T-helper 2 cell (primary cell): ENCODE measurements around the gene ACCS.

Source experiments
- DNase-seq, 5 experiments: peaks; one replicate each; pipeline versions ENCODE4 v3.0.0 to v3.0.0-alpha.2; 2012 to 2022
- total RNA-seq, 2 donors: gene quantifications; one replicate each; lab custom pipeline; 2026; lab: John Stamatoyannopoulos, UW

Gene ACCS, protein sequence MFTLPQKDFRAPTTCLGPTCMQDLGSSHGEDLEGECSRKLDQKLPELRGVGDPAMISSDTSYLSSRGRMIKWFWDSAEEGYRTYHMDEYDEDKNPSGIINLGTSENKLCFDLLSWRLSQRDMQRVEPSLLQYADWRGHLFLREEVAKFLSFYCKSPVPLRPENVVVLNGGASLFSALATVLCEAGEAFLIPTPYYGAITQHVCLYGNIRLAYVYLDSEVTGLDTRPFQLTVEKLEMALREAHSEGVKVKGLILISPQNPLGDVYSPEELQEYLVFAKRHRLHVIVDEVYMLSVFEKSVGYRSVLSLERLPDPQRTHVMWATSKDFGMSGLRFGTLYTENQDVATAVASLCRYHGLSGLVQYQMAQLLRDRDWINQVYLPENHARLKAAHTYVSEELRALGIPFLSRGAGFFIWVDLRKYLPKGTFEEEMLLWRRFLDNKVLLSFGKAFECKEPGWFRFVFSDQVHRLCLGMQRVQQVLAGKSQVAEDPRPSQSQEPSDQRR
- total RNA-seq, result 36.6 to 54.6 reads per million in 2 donors

DNA sequence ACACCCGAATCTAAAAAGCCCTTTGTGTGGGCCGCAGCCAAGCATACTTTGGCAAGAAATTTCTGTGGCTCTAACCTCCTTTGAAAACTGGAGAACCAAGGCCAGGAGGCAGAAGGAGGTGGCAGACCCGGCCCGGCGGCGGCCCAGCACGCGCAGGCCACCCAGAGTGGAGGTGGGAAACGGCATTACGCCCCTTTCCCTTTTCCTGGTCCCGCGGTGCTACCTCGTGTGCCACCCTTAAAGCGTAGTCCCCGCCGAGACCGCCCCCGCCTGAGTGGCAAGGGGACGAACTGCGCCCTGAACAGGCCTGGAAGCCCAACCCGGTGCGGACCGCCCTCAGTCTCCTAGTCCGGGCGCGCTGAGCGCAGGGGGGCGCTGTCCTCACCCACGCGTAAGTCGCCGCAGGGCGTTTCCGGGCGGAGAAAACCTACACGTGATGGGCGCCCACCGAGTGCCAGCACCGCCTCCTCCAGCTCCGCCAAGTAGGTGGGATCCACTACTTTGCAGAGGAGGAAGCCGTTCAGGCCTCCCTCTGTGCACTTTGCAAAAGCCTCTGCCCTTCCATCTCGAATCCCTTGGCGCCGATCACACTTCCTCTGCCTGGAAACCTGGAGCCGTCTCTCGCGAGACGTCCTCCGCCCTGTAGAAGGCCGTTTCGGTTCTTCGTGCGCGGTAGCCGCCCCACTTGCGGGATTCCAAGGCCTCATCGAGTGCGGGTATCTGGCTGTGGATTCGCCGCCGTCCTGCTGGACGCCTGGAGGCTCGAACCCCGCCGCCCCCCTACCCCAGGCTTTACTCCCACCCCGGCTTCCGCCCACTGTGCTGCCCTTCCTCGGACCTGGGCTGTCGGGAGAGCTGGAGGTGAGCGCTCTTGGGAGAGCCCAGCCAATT, at the start of gene ACCS:
Gene ACCS, plus strand, starts transcription at position 430 of the 891 bp plus-strand sequence. CDS start 1,358 bp downstream, outside the sequence.
- peak; percentile 69 to 96 (median 84) for DNase-seq

DNA sequence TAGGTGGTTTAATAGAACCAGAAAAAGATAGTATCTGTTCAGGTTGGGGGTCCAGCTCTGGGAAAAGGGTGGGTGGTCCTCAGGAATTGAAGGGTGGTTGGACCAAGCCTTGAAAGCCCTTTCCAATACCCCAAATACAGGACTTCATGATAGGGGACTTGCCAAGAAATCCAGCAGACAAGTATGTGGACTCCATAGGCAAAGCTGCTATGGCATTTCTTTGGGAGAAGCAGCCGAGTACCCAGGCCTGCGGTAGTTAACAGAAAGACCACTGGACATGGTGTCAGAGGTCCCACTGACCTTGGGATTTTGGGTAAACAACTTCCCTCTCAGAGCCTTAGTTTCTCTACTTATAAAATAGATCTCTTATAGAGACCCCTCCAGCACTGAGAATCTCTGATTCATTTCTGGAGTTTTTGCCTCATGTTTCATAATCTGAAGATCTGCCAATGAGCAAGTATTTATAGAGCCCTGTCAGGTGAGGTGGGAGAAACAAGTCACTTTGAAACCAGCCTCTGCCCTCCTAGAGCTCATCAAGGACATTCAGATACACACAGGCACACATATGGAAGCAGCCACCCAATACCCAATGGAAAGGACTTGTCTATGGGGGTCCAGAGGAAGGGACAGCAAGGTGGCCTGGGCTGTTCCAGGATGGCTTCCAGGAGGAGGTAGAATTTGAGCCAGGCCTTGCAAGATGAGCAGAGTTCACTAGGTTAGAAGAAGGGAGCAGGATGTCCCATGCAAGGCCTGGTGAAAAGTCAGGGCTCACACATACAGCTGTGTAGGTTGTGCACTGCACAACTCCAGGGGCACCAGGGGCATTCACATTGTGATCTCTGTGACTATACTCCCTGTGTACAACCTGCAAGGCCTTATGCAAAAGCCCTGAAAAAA, 49.3 kb upstream of the ACCS start:
- DNase-seq, result peak in 1 of 5 experiments; percentile 9

DNA sequence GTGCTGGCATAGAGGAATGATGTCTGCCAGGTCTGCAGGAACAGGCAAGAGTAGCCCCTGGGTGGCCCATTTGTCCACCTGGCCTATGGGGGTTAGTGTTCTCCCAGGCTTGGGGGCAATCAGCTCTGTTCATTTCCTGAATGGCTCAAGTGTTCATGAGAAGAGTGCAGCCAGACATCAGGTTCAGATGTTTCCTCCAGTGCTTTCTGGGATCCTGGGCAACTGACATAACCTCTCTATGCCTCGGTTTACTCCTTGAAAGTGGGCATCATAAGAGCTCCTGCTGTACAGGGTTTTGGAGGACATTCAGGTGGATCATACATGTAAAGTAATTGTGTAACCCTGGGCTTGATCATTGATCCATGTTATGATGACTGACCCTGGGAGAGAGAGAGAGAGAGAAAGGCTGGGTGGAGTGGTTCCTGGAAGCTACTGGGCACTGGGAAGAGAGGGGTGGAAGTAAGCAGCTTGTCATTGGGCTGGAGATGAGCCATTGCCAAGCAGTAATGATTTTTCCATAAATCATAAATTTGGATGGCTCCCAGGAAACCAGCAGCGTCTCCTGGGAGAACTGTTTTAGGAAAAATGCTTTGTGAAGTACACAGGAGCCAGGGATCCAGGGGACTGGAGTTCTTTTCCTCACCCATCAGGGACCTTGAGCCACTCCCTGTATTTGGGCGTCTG, 48.5 kb upstream of the ACCS start:
- DNase-seq, result no peak

DNA sequence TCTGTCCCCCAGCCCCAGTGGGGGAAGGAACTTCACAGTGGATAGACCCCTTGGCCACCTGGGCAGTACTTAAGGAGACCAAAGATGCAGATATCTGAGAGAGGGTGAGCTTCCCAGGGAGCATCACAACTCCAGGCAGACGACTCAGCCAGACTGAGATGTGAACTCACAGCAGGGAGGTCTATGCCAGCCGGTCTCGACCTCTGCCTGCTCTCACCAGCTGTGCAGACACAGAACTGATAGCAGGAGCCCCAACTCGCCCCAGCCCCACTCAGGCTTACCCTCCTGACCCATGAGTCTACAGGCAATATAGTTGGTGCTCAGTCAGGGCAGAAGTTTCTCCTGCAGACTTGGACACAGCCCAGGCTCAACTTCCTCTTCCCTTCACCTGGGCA, 47.9 kb upstream of the ACCS start:
- DNase-seq, result no peak

DNA sequence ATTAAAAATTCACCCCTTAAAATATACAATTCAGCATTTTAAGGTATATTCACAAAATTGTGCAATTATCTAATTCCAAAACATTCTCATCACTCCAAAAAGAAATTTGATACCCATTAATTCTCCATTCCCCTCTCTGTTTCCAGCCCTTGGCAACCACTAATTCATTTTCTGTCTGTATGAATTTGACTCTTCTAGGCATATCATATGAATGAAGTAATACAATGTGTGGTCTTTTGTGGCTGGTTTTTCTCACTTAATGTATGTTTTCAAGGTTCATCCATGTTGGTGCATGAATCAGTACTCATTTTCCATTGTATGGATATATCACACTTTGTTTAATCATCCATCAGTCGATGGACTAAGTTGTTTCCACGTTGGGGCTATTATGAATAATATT, 47.2 kb upstream of the ACCS start:
- DNase-seq, result no peak

DNA sequence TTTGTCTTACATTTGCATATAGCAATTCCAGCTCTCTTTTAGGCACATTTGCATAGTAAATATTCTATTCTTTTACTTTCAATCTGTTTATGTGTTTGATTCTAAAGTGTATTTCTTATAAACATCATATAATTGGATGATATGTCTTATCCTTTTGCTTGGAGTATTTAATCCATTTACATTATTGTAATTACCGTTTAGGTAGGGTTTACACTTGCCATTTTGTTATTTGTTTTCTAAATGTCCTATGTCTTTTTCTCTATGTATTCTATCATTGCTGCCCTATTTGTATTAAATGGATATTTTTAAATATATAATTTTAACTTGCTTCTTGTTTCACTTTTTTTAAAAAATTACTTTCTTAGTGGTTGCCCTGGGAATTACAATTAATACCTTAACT, 41.1 kb upstream of the ACCS start:
- no peak for DNase-seq

DNA sequence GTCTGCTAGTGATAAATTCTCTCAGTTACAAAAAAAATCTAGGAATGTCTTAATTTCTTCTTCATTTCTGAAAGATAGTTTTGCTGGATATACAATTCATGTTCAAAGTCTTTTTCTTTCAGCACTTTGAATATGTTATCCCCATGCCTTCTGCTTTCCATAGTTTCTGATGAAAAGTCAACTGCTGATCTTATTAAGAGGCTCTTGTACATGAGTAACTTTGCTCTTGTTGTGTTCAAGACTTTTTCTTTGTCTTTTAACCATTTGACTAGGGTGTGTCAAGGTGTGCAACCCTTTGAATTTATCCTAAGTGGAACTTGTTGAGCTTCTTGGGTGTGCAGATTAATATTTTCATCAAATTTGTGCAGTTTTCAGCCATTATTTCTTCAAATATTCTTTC, 40.3 kb upstream of the ACCS start:
- DNase-seq, result no peak

DNA sequence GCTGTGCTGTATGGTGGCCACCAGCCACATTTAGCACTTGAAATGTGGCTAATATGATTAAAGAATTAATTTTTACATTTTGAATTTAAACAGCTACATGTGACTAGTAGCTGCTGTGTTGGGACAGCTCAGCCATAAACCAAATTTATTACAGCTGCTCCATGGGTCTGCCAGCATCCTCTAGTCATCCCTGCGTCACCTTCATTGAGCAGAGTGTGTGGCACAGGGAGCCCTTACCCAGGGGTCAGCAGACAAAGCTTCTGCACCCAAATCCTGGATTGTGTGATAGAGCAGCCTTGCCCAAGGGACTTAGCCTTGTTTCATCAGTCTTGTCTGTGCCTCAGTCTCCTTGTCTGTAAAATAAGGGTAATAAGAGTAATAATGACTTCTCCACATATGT, 37.7 kb upstream of the ACCS start:
- no peak for DNase-seq

DNA sequence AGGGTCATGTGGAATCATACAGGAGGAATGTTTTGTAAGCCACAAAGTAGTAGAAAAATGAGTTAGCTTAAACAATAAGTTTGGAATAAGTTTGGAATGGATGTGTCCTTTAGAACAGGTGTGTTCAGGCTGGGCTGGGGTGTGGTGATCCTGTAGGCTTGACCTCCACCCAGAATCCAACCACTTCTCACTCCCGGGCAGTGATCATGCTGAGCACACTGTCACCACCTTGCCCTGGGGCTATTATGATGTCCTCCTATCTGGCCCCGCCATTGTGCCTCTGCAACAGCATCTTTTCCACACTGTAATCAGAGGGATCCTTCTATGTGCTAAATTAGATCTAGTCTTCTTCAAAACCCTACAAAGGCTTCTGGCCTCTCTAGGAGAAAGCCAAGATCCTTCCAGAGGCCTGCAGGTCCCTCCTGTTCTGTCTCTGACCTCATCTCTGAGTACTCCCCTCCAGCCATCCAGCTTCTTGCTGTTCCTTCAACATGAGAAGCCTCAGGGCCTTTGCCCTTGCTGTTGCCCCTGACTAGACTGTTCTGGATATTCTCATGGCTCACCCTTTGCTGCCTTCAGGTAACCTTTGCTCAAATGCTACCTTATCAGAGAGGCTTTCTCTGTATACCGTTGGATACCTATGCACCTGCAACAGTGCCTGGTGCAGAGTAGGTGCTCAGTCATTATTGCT, 37.1 kb upstream of the ACCS start:
- no peak for DNase-seq

DNA sequence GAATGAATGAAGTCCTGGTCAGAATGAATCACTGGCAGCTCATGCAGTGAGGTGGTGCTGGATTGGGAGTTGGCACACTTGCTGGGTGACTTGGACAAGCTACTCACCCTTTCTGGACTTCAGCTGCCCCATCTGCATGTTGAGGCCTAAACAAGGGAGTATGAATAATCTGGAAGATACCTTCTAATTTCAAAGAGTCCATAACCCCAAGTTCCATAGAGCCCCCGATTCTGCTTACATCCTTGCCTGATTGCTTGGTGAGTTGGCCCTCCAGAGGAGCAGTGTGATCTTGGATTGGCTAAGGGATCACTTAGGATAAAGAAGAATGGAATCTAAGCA, 36.6 kb upstream of the ACCS start:
- DNase-seq, result no peak

DNA sequence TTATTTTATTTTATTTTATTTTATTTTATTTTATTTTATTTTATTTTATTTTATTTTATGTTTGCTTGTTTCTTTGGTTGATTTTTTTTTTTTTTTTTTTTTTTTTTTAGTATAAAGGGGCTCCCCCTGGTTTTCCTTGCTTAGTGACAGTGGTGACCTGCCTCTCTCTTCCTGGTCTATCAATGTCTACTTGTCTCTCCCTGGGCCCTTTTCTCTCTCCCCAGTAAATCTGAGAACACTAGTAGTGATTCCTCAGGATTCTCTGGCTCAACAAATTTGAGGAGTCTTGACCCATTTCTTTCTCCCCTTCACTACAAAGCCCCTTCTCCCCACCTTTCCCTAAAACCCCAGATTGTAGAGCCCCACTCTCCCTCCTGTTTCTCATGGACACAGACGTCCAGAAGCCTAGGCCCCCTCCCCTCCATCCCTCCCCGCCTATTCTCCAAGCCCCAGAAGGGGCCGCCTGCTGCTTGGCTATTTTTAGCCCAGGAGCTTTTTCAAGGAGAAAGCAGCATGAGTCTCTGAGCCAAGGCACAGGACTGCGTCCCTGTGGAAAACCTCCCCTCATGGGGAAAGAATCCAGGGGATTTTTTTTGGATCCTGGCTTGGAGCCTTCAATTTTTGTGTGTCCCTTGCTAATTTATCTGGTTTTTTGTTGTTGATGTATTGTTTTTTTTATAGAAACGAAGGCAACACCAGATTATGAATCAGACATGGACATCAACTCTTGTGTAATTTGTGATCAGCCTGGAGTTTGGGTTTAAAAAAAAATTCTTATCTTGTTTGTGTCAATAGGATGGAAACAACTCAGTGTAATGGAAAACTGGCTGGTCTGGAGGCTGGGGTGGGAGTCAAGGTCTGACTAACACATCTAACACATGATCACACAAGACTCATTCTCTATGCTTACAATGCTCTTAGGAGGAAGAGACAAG, 35.8 kb upstream of the ACCS start:
- DNase-seq, result no peak

DNA sequence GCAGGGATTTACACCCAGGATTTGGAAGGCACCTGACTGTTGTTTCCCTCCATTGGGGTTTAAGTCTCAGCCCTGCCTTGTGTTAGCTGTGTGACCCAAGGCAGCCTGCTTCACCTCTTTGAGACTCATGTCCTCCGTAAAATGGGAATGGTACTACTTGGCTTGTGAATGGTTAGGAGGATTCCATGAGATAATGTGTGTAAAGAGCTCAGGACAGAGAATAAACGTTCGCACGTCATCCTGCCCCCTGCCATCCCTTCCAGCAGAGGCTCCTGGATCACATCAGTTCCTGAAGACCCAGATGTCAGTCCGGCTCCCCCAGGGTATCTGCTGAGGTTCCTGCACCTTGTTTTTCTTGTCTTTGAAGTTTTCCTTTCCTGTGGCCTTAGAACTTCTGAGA, 35.1 kb upstream of the ACCS start:
- no peak for DNase-seq

DNA sequence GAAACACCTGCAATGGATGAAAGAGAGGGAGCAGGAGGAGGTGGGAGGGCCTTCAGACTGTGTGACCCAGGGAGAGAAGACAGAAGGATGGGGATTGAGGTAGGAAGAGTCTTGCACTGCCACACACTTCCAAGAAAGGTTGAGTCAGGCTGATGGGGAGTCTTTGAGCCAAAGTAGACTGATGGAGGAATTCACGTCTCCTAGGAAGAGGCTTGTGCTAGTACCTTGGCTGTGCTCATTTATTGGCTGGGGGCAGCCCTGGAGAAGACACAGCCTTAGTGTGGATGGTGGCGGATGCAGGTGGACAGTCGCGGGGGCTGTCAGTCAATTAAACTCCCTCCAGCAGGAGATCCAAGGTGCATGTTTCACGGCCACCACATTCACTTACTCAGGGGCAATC, 34.5 kb upstream of the ACCS start:
- no peak for DNase-seq

DNA sequence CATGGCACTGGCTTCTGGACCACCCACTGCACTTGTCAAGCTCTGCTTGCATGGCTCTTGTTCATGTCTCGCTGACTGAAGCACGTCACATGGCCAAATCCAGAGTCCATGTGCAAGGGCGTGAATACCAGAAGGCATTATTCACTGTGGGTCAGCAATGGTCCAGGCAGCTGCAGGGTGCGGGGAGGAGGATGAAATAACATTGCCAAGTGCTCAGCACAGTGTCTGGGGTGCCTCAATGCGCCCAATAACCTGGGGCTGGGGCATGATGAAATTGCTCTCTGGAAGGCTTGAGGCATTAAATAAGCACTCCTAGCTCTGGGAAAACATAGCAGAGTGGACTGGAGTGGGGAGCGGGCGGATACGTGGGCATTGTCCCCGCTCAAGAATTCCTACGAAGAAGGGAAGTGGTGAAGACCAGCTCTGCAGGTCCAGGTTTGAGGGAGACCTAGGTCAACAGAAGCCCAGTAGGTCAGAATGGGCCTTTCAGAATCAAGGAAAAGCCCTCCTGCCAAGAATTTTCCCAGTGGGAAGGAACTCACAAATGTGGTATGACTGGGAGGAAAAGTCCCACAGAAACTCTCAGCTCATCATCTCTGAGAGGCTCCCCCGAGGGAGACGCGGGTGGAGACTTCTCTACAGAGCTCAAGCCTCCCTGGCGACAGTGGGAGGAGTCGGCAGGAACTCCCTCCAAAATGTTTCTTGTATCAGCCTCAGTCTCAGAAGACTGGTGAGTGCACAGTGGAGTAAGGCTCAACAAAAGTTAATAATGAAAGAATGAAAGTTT, 33.6 kb upstream of the ACCS start:
- no peak for DNase-seq

DNA sequence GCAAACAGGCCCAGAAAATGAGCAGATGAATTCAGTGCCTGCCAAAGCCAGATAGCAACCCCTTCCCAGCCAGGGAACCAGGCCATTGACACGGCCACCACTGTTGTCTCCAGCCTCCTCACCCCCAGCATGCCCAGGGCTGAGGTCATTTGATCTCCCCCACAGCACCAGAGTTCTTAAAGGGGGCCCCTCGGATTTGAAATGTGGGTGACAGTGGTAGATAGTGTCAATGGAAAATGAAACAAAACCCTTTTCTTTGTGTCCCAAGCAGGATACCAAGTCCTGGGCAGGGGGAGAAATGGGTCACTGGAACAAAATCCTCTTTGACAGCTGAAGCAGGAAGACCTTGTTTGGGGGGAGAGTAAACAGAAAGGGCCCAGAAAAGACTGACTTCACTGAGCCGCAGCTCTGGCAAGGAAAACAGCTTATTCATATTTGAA, 32.6 kb upstream of the ACCS start:
- no peak for DNase-seq

DNA sequence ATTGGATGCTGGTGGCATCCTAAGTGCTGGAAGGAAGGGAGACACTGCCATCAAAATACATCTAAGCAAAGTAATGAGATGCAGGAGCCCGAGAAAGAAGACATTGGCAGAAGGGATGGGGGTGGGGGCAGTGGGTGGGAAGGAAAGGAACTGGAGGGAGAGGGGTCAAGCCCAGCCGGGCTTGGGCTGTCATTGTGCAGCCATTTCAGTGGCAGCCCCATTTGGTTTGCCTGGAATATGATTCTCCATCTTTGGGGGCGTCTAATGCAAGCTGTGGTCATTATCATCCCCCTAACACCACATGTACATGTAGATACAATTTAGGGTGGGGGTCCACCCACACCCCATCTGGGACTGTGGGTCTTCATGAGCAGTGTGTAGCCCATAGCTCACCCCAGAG, 32.2 kb upstream of the ACCS start:
- no peak for DNase-seq

DNA sequence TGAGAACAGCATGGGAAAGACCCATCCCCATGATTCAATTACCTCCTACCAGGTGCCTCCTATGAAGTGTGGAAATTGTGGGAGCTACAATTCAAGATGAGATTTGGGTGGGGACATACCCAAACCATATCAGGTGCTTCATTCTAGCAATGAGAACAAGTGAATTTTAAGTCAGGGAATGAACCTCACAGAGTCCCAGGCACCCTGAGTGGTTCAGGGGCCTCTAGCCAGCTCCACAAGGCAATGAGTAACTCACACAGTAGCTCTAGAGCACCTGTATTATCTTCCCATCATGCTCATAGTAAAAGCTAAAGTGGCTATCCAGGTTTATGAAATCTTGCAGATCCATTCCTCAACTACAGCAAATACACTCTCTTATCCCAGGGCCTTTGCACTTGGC, 31.4 kb upstream of the ACCS start:
- DNase-seq, result no peak

DNA sequence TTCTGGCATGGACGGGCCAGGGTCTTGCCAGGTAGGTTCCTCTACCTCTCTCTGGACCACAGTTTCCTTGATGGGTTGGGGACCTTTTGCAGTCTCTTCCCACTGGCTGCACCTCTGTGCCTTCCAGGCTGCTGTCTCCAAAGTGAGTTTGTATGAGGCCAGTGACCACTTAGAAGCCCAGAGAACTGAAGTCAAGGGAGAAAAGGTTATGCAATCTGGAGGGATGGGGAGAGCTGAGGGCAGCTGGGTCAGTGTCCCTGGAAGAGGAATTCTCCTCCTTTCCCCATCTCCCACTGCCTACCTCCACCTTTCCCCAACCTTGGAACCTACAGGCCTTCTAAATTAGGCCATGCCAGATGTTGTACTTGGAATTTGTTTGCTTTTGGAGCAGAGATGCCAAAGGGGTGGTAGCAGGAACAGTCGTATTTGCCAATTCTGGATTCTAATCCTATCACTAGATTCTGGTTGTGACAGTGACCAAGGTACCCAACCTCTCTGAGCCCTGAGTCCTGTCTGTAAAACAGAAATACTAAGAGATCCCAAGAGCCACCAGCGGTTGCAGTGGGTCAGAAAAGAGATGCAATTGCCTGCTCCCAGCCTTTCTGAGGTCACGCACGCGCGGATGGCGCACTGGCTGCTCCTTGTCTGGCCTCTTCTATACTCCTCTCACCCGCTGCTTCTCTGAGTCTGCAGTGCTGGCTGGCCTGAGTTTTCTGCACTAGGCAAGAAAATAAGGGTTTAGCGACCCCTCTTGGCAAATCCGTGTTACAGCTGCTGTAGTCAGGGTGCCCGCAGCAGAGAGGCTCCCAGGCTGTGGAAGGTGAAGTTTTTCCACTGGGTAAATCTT, 29.0 kb upstream of the ACCS start:
- peak in 2 of 5 experiments; percentile 0 to 47 for DNase-seq

DNA sequence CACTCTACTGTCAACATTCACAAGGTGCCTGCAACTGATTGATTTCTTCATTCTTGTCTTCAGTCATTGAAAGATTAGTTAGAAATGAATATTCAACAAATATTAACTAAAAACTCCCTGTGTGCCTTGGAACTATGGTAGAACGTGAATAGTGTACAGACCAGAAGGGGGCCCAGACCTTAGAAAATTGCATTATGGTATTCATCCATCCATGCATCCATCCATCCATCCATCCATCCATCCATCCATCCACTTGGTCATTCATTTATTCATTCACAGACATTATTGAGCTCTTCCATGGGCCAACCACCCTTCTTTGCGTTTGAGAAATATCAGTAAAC, 28.4 kb upstream of the ACCS start:
- DNase-seq, result no peak
